NT2/D1 (cell line): Measurements from ENCODE around the gene AGRN.

Source experiments
- DNase-seq: peaks from one replicate; pipeline ENCODE4 v3.0.0-alpha.2; 2011; ENCODE audit warnings: low read depth, low spot score
- H3K27me3 ChIP-seq: 2 replicates; pipeline ENCODE4 v1.6.0; 2011; ENCODE audit warnings: mild to moderate bottlenecking; ENCODE audit not compliant: insufficient read length, insufficient read depth
- H3K36me3 ChIP-seq: 2 replicates; pipeline ENCODE4 v1.6.1; 2011; ENCODE audit warnings: mild to moderate bottlenecking, low read length, mixed read lengths; ENCODE audit not compliant: insufficient read depth, insufficient read length
- H3K4me1 ChIP-seq: 2 replicates; pipeline ENCODE4 v1.5.1; 2011; ENCODE audit not compliant: insufficient read depth, insufficient read length
- H3K4me3 ChIP-seq: 2 replicates; pipeline ENCODE4 v1.5.1; 2011; ENCODE audit warnings: low read depth; ENCODE audit not compliant: insufficient read length
- H3K9ac ChIP-seq: 2 replicates; pipeline ENCODE4 v1.6.0; 2011; ENCODE audit warnings: low read depth; ENCODE audit not compliant: insufficient read length
- H3K9me3 ChIP-seq: 2 replicates; pipeline ENCODE4 v1.5.1; 2011; ENCODE audit warnings: mild to moderate bottlenecking, low read length; ENCODE audit not compliant: insufficient read depth
- SUZ12 ChIP-seq: IDR thresholded peaks from 2 replicates; pipeline ENCODE4 v1.6.1; 2011; ENCODE audit not compliant: insufficient read length, insufficient read depth; ENCODE audit errors: extremely low read depth
- YY1 ChIP-seq: IDR thresholded peaks from 2 replicates; pipeline ENCODE4 v1.6.1; 2011; ENCODE audit not compliant: insufficient read length, insufficient read depth
- ZNF274 ChIP-seq: IDR thresholded peaks from 2 replicates; pipeline ENCODE4 v1.6.1; 2011; ENCODE audit warnings: mild to moderate bottlenecking, low read depth, low read length

AGRN gene

GRCh38 chr1:1088029-1088800 lies 68.3 kb downstream of the AGRN start:
- Histone ChIP-seq H3K27me3 (no peaks in the 10 kb centered on the region), H3K4me1 (peaks cover 6% of the 10 kb centered on the region), H3K4me3 (no peak overlapping the region), H3K9me3 (no peaks in the 10 kb centered on the region), H3K9ac (no peak overlapping the region), H3K36me3 (peaks cover 28% of the 10 kb centered on the region)
- TF ChIP-seq YY1 (no peak), ZNF274 (no peak), SUZ12 (no peak)
- no peak for DNase-seq

- Histone ChIP-seq H3K4me3 (no peak overlapping the region), H3K27me3 (no peaks in the 10 kb centered on the region), H3K9me3 (no peaks in the 10 kb centered on the region), H3K36me3 (peaks cover 21% of the 10 kb centered on the region), H3K4me1 (peaks cover 6% of the 10 kb centered on the region), H3K9ac (no peak overlapping the region)
- no peak for TF ChIP-seq YY1
- no peak for TF ChIP-seq ZNF274
- no peak for TF ChIP-seq SUZ12
- no peak for DNase-seq
Observed at GRCh38 chr1:1088801-1089680, 69.1 kb downstream of the AGRN start.

- Histone ChIP-seq H3K9me3 (no peaks in the 10 kb centered on the region), H3K36me3 (peaks cover 21% of the 10 kb centered on the region), H3K9ac (peak overlapping the region; percentile 50), H3K4me3 (no peak overlapping the region), H3K27me3 (no peaks in the 10 kb centered on the region), H3K4me1 (peaks cover 6% of the 10 kb centered on the region)
- no peak for TF ChIP-seq SUZ12
- TF ChIP-seq YY1, result no peak
- no peak for TF ChIP-seq ZNF274
- DNase-seq, result no peak
Observed at GRCh38 chr1:1089731-1090423, 70.0 kb downstream of the AGRN start.

- H3K9me3 ChIP-seq, result no peaks in the 10 kb centered on the region
- no peak overlapping the region for H3K4me3 ChIP-seq
- peaks cover 15% of the 10 kb centered on the region for H3K36me3 ChIP-seq
- no peak for DNase-seq
- no peak for TF ChIP-seq ZNF274
- TF ChIP-seq SUZ12, result no peak
- TF ChIP-seq YY1, result no peak
- H3K27me3 ChIP-seq, result no peaks in the 10 kb centered on the region
- no peak overlapping the region for H3K9ac ChIP-seq
- H3K4me1 ChIP-seq, result peaks cover 6% of the 10 kb centered on the region
Observed at GRCh38 chr1:1090424-1091343, 70.8 kb downstream of the AGRN start.

- DNase-seq, result no peak
- Histone ChIP-seq H3K36me3 (peaks cover 12% of the 10 kb centered on the region), H3K9me3 (no peaks in the 10 kb centered on the region), H3K9ac (no peak overlapping the region), H3K4me1 (peaks cover 6% of the 10 kb centered on the region), H3K4me3 (no peak overlapping the region), H3K27me3 (no peaks in the 10 kb centered on the region)
- TF ChIP-seq YY1 (no peak), ZNF274 (no peak), SUZ12 (no peak)
Observed at GRCh38 chr1:1091344-1092148, 71.6 kb downstream of the AGRN start.
